AG04449 (cell line): ENCODE results near the gene EED.

Experiments
- CTCF ChIA-PET: fragments of 350-600 bp; formaldehyde crosslinking; extraction: SDS; loops from one replicate; lab custom pipeline; 2021; ENCODE audit warnings: antibody characterized with exemption; lab: Yijun Ruan, JAX
- POLR2A ChIA-PET: fragments of 400-600, 350-600 bp; formaldehyde crosslinking; extraction: SDS; loops from one replicate; lab custom pipeline; 2020; ENCODE audit warnings: antibody characterized with exemption, inconsistent platforms; lab: Yijun Ruan, JAX
- DNase-seq: peaks from one replicate; pipeline ENCODE4 v3.0.0-alpha.2; 2010; ENCODE audit warnings: low read depth, low spot score
- H3K4me3 ChIP-seq: 2 replicates; pipeline ENCODE4 v1.5.1; 2011; ENCODE audit warnings: low read depth, mild to moderate bottlenecking, control low read depth, low read length
- CTCF ChIP-seq: IDR thresholded peaks from one replicate; pipeline ENCODE4 v1.5.1; 2011; ENCODE audit warnings: mild to moderate bottlenecking, moderate library complexity, low read length, control low read depth, inconsistent platforms; ENCODE audit not compliant: insufficient read depth; ENCODE audit errors: missing control alignments

EED gene

DNA sequence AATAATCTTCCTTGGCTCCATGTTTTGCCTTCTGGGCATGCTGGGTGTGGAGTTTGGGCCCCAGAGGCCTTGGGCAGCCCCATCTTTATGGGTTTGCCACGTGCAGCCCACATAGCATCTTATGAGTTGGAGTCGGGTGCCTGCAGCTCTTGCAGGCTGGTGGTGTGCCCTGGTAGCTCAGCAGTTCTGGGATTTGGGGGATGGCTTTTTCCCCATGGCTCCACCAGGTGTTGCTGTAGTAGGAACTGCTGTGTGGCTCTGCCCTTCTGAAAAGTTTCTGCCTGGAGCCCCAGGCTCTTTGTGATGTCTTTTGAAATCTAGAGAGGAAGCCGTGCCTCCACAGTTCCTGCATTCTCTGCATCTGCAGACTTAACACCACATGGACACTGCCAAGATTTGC is 16.8 kb downstream of the EED start:
- CTCF ChIA-PET = interaction anchor here (1.5 to 3.0 kb wide), 3 partner anchors 12 to 406 kb away, joined by 3 to 9 read pairs (median 8); partner anchors contain the start of gene CCDC83
- POLR2A ChIA-PET = no interaction called here
- no peak for TF ChIP-seq CTCF
- H3K4me3 ChIP-seq = no peak overlapping the region
- DNase-seq = no peak

- no peak overlapping the region for H3K4me3 ChIP-seq
- CTCF ChIA-PET = interaction anchor here (0.7 to 3.0 kb wide), 2 partner anchors 221 to 407 kb away, joined by 3 to 9 read pairs; partner anchors contain the start of gene CCDC83
- POLR2A ChIA-PET = no interaction called here
- TF ChIP-seq CTCF = no peak
- DNase-seq = no peak
Observed at GRCh38 chr11:86262387-86262786, 17.8 kb downstream of the EED start.

DNA sequence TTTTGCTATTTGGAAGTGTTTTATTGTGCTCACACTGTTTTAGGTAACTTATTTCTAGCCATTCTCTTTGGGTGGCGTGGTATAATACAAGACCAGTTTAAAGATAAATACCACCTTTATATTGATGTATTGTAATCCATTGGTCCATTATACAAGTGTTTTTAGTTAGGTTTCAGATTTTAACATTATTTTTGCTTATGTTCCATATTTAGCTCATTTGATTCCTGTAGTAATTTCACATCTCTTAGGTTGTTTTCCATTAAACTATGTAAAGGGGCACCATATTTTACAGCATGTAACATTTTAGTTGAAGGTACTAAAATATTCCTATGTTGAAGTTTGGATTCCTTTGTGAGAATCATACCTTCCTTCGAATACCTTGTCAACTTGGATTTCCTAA is 20.1 kb downstream of the EED start:
- TF ChIP-seq CTCF = no peak
- DNase-seq = no peak
- H3K4me3 ChIP-seq = no peak overlapping the region
- ChIA-PET POLR2A (no interaction called here), CTCF (interaction anchor here (1.0 kb wide), 1 partner anchor 15 kb away, joined by 3 read pairs; no protein-coding TSS in a partner anchor)

DNA sequence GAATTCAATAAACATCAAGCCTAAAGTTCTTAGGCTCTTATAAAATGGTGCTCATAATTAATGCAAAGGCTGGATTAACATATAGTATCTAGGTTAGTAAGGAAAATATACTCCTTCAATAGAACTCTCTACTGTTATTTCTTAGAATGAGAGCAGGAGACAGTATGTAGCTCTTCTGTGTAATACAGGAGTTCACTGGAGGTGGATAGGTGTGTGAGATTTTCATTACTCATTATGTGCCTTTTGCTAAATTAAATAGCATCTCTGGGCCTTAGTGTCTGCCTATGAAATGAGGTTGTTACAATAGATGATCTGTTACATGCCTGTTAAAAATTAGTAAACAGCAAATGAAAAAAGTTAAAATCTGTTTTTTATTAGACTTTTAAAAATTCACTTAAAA is 20.6 kb downstream of the EED start:
- no peak for TF ChIP-seq CTCF
- no peak for DNase-seq
- H3K4me3 ChIP-seq = no peak overlapping the region
- POLR2A ChIA-PET = no interaction called here
- CTCF ChIA-PET = interaction anchor here (2.0 kb wide), 1 partner anchor 19 kb away, joined by 5 read pairs; no protein-coding TSS in a partner anchor

DNA sequence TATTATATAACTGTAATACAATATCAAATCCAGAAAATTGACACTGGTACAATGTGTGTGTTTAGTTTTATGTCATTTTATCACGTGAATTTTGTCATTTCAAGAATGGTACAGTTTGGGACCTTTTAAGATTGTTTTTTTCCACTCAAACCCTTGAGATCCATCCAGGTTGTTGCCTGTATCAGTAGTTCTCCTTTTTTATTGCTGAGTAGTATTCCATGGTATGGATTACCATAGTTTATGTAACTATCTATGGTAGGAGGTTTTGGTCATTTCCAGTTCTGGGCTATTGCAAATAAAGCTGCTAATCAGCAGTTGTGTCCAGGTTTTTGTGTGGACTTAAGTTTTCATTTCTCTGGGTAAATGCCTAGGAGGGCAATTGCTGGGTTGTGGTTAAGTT is 25.1 kb downstream of the EED start:
- H3K4me3 ChIP-seq = no peak overlapping the region
- no peak for TF ChIP-seq CTCF
- CTCF ChIA-PET = no interaction called here
- DNase-seq = no peak
- POLR2A ChIA-PET = no interaction called here

- no peak for TF ChIP-seq CTCF
- no peak for DNase-seq
- ChIA-PET CTCF (interaction anchor here (0.7 to 0.8 kb wide), 2 partner anchors 14 to 18 kb away, joined by 3 to 4 read pairs; no protein-coding TSS in a partner anchor), POLR2A (no interaction called here)
- H3K4me3 ChIP-seq = no peak overlapping the region
Observed at GRCh38 chr11:86274503-86274902, 29.9 kb downstream of the EED start.
